ENCODE data around the gene NUDT21.

DNA sequence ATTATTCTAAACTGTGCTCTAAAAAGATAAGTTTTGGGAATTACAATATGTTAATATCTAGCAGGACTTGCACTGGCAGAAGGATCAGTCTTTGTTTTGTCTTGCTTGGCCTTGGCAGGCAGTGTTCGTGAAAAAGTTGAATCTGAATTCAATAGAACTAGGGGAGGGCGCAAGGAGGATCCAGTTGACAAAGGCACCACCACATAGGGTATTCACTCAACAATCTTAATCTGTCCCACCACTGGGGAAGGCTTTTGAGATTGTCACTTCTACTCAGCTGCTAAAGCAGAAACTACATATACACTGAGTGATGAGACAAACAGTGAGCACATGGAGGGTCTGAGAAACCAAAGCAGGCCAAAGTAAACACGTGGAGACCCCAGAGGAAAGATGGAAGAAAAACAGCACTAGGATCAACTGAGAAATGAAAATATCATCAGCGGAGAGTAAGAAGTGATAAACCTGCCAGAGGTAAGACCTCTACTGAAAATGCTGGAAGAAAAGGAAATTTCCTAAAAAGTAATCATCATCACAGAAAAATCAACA lies 28.2 kb downstream of the NUDT21 start:
- no peak for TF ChIP-seq CTCF (conservative IDR thresholded peaks at IDR 0.05; ENCODE audit: low read depth, low read length)
- no peak for TF ChIP-seq EZH2 (IDR thresholded peaks at IDR 0.05; ENCODE audit: low read length, unreplicated experiment)

Data from PC-3 (cell line).